ENCODE results near the gene ERC1.

GRCh38 chr12:981961-982360, 9.1 kb upstream of the ERC1 start:
- TF ChIP-seq CTCF (IDR thresholded peaks at IDR 0.05; ENCODE audit: insufficient read depth, low read length), result no peak
- TF ChIP-seq SPI1 (IDR thresholded peaks at IDR 0.05; ENCODE audit: borderline replicate concordance, low read depth), result no peak
- no peak for TF ChIP-seq GABPA (IDR thresholded peaks at IDR 0.05; ENCODE audit: low read depth)
- no peak for TF ChIP-seq POLR2AphosphoS5 (IDR thresholded peaks at IDR 0.05; ENCODE audit: low read depth)
